Measurements from ENCODE around the gene ESPN.
"Not testable (repeated sequence)": the region's sequence is repeated elsewhere in the genome, so short reads cannot be mapped to it uniquely, and the experiment has no call there.

The ESPN gene

GRCh38 chr1:6455752-6456520 is 31.4 kb downstream of the ESPN start:
- not testable (repeated sequence) for H3K36me3 ChIP-seq (ENCODE audit: insufficient read depth, low read length); H3K9ac ChIP-seq (ENCODE audit: low read depth, low read length); H3K9me3 ChIP-seq (ENCODE audit: control insufficient read depth, insufficient read depth, low read length); H3K4me1 ChIP-seq (ENCODE audit: insufficient read depth, low read length)

- H3K36me3 ChIP-seq (ENCODE audit: insufficient read depth, low read length): no peaks in the 10 kb centered on the region
- no peaks in the 10 kb centered on the region for H3K9me3 ChIP-seq (ENCODE audit: control insufficient read depth, insufficient read depth, low read length)
- H3K4me1 ChIP-seq (ENCODE audit: insufficient read depth, low read length): peaks cover 3% of the 10 kb centered on the region; the same call in 1 of the 2 replicates
- no peak overlapping the region for H3K9ac ChIP-seq (ENCODE audit: low read depth, low read length)
Observed at GRCh38 chr1:6456800-6457466, 32.4 kb downstream of the ESPN start.

GRCh38 chr1:6459850-6460265 is 35.3 kb downstream of the ESPN start:
- Histone ChIP-seq H3K4me1 (ENCODE audit: insufficient read depth, low read length) (peaks cover 3% of the 10 kb centered on the region; the same call in 1 of the 2 replicates), H3K9me3 (ENCODE audit: control insufficient read depth, insufficient read depth, low read length) (no peaks in the 10 kb centered on the region), H3K9ac (ENCODE audit: low read depth, low read length) (peak overlapping the region; percentile 17; the same call in 1 of the 2 replicates), H3K36me3 (ENCODE audit: insufficient read depth, low read length) (no peaks in the 10 kb centered on the region; the same call in 1 of the 2 replicates)

DNA sequence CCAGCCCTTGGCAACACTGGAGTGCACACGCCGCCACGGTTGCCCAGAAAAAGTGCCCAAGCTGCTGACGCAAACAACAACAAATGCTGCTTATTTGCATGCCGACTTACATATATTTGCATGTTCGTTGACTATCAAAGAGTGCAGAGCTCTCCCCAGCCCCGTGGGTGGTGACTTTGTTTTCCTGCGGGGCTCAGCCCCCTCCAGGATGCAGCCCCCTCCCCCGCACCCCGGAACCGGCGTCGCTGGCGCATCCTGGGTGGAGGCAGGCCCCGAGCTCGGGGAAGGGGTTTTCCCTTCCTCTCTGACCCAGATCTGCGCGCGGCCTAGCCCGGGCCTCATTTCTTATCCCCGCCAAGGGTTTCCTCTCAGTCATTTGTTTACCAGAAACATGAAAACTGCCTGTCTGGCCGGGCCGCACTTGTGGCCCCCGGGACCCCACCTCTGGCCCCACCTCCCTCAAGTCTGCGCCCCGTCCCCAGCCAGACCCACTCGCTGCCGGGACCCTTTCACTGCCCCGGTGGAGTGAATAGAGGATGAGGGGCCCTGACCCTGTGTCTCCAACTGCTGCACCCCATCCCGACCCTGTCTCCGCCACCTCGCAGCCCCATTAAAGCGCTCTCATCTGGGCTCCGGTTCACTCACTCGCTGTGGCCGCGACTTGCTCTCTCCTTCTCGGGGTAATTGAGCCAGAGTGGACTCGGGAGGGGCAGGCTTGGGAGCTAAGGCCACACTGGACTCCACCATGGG is 35.9 kb downstream of the ESPN start:
- no peaks in the 10 kb centered on the region; the same call in 1 of the 2 replicates for H3K36me3 ChIP-seq (ENCODE audit: insufficient read depth, low read length)
- peaks cover 3% of the 10 kb centered on the region; the same call in 1 of the 2 replicates for H3K4me1 ChIP-seq (ENCODE audit: insufficient read depth, low read length)
- H3K9ac ChIP-seq (ENCODE audit: low read depth, low read length): peak overlapping the region; percentile 25; the same call in 1 of the 2 replicates
- no peaks in the 10 kb centered on the region for H3K9me3 ChIP-seq (ENCODE audit: control insufficient read depth, insufficient read depth, low read length)

DNA sequence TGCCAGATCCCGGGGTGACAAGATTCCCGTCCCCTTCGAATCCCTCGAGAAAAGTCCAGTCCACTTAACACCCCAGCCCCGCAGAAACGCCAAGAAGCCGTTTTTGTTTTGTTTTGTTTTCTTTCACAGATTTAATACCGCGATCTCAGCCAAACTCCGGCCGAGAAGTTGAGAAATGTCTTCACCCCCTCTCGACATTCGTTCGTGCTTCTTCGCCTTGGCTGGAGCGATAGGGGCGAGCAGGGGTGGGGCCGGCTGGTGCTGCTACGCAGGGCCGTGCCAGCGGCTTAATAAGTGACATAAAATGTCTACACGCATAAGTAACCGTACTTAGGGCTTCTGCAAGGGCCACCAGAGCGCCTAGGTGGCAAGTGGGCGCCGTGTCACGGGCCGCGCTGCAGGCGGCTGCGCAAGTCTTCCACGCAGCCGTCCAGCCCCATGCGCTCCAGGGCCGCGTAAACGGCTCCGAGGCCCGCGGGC is 36.5 kb downstream of the ESPN start:
- no peaks in the 10 kb centered on the region for H3K9me3 ChIP-seq (ENCODE audit: control insufficient read depth, insufficient read depth, low read length)
- no peak overlapping the region for H3K9ac ChIP-seq (ENCODE audit: low read depth, low read length)
- H3K36me3 ChIP-seq (ENCODE audit: insufficient read depth, low read length): no peaks in the 10 kb centered on the region; the same call in 1 of the 2 replicates
- H3K4me1 ChIP-seq (ENCODE audit: insufficient read depth, low read length): peaks cover 3% of the 10 kb centered on the region; the same call in 1 of the 2 replicates

GRCh38 chr1:6461538-6462411 is 37.2 kb downstream of the ESPN start:
- Histone ChIP-seq H3K9ac (ENCODE audit: low read depth, low read length) (no peak overlapping the region), H3K9me3 (ENCODE audit: control insufficient read depth, insufficient read depth, low read length) (no peaks in the 10 kb centered on the region), H3K36me3 (ENCODE audit: insufficient read depth, low read length) (no peaks in the 10 kb centered on the region; the same call in 1 of the 2 replicates), H3K4me1 (ENCODE audit: insufficient read depth, low read length) (peaks cover 3% of the 10 kb centered on the region; the same call in 1 of the 2 replicates)

- no peaks in the 10 kb centered on the region for H3K9me3 ChIP-seq (ENCODE audit: control insufficient read depth, insufficient read depth, low read length)
- H3K36me3 ChIP-seq (ENCODE audit: insufficient read depth, low read length): no peaks in the 10 kb centered on the region; the same call in 1 of the 2 replicates
- peaks cover 3% of the 10 kb centered on the region; the same call in 1 of the 2 replicates for H3K4me1 ChIP-seq (ENCODE audit: insufficient read depth, low read length)
- H3K9ac ChIP-seq (ENCODE audit: low read depth, low read length): no peak overlapping the region
Observed at GRCh38 chr1:6462412-6463119, 38.0 kb downstream of the ESPN start.

- Histone ChIP-seq H3K9ac (ENCODE audit: low read depth, low read length) (no peak overlapping the region), H3K36me3 (ENCODE audit: insufficient read depth, low read length) (no peaks in the 10 kb centered on the region; the same call in 1 of the 2 replicates), H3K4me1 (ENCODE audit: insufficient read depth, low read length) (peaks cover 3% of the 10 kb centered on the region; the same call in 1 of the 2 replicates), H3K9me3 (ENCODE audit: control insufficient read depth, insufficient read depth, low read length) (no peaks in the 10 kb centered on the region)
Observed at GRCh38 chr1:6463120-6463412, 38.5 kb downstream of the ESPN start.

- H3K9me3 ChIP-seq (ENCODE audit: control insufficient read depth, insufficient read depth, low read length): no peaks in the 10 kb centered on the region
- no peaks in the 10 kb centered on the region; the same call in 1 of the 2 replicates for H3K36me3 ChIP-seq (ENCODE audit: insufficient read depth, low read length)
- H3K9ac ChIP-seq (ENCODE audit: low read depth, low read length): no peak overlapping the region
- peaks cover 1% of the 10 kb centered on the region; the same call in 1 of the 2 replicates for H3K4me1 ChIP-seq (ENCODE audit: insufficient read depth, low read length)
Observed at GRCh38 chr1:6464514-6464836, 39.9 kb downstream of the ESPN start.

DNA sequence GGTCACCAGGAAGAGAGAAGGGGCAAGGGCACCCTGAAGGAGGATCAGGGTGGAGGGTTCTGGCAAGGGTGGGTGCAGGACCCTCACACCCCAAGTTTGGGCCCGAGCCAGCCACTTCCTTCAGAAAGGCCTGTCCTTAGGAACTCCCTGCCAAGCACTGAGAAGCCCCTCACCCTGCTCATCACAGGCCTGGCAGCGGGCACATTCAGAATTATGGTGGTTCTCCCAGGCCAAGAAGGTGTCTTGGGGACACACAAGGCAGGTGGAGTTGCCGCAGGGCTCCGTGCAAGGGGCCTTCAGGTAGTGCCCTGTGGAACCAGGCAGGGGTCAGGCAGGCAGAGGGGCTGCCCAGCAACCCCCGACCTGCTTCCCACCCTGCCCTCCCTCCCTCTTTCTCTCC is 40.3 kb downstream of the ESPN start:
- H3K9me3 ChIP-seq (ENCODE audit: control insufficient read depth, insufficient read depth, low read length): no peaks in the 10 kb centered on the region
- no peaks in the 10 kb centered on the region for H3K4me1 ChIP-seq (ENCODE audit: insufficient read depth, low read length)
- H3K36me3 ChIP-seq (ENCODE audit: insufficient read depth, low read length): no peaks in the 10 kb centered on the region; the same call in 1 of the 2 replicates
- no peak overlapping the region for H3K9ac ChIP-seq (ENCODE audit: low read depth, low read length)

- Histone ChIP-seq H3K9ac (ENCODE audit: low read depth, low read length) (peak overlapping the region; percentile 39; the same call in 1 of the 2 replicates), H3K9me3 (ENCODE audit: control insufficient read depth, insufficient read depth, low read length) (no peaks in the 10 kb centered on the region), H3K4me1 (ENCODE audit: insufficient read depth, low read length) (no peaks in the 10 kb centered on the region), H3K36me3 (ENCODE audit: insufficient read depth, low read length) (no peaks in the 10 kb centered on the region; the same call in 1 of the 2 replicates)
Observed at GRCh38 chr1:6465461-6466005, 41.0 kb downstream of the ESPN start.

GRCh38 chr1:6466023-6466422 is 41.4 kb downstream of the ESPN start, which contains the start of gene TNFRSF25:
Gene TNFRSF25, minus strand, starts transcription at chr1:6466173. Its CDS starts 66 bp downstream, at chr1:6466107.
- Histone ChIP-seq H3K36me3 (ENCODE audit: insufficient read depth, low read length) (no peaks in the 10 kb centered on the region; the same call in 1 of the 2 replicates), H3K9ac (ENCODE audit: low read depth, low read length) (peak within 1 kb of the TSS; percentile 39; the same call in 1 of the 2 replicates), H3K9me3 (ENCODE audit: control insufficient read depth, insufficient read depth, low read length) (no peaks in the 10 kb centered on the region), H3K4me1 (ENCODE audit: insufficient read depth, low read length) (no peaks in the 10 kb centered on the region)

- Histone ChIP-seq H3K36me3 (ENCODE audit: insufficient read depth, low read length) (no peaks in the 10 kb centered on the region; the same call in 1 of the 2 replicates), H3K9ac (ENCODE audit: low read depth, low read length) (no peak overlapping the region), H3K4me1 (ENCODE audit: insufficient read depth, low read length) (no peaks in the 10 kb centered on the region), H3K9me3 (ENCODE audit: control insufficient read depth, insufficient read depth, low read length) (no peaks in the 10 kb centered on the region)
Observed at GRCh38 chr1:6466751-6467150, 42.2 kb downstream of the ESPN start.
